Stimulated activated CD8-positive, alpha-beta memory T cell treated with anti-CD3 and anti-CD28 coated beads, Interleukin-4, amount 100 ng/mL, for 48 hours (primary cell): ENCODE results near the gene AHRR.
"Not testable (repeated sequence)": the region's sequence is repeated elsewhere in the genome, so short reads cannot be mapped to it uniquely, and the experiment has no call there.

Source experiments
- DNase-seq: peaks from one replicate; pipeline ENCODE4 v3.0.0-alpha.2; 2020

AHRR gene

GRCh38 chr5:321230-321725 lies at the start of gene AHRR:
AHRR (plus strand) TSS chr5:321714; CDS start chr5:343903, 22,189 bp downstream.
- peak; percentile 76 for DNase-seq

- not testable (repeated sequence) for DNase-seq
Measured at GRCh38 chr5:271828-272167, 49.7 kb upstream of the AHRR start.

- not testable (repeated sequence) for DNase-seq
Measured at GRCh38 chr5:273091-273490, 48.4 kb upstream of the AHRR start.

GRCh38 chr5:273491-273890 lies 48.0 kb upstream of the AHRR start:
- not testable (repeated sequence) for DNase-seq

- DNase-seq, result not testable (repeated sequence)
Measured at GRCh38 chr5:274346-274745, 47.2 kb upstream of the AHRR start.

- no peak for DNase-seq
Measured at GRCh38 chr5:278646-279045, 42.9 kb upstream of the AHRR start.

- DNase-seq, result not testable (repeated sequence)
Measured at GRCh38 chr5:279051-279665, 42.4 kb upstream of the AHRR start.

- no peak for DNase-seq
Measured at GRCh38 chr5:285991-286557, 35.4 kb upstream of the AHRR start.

- not testable (repeated sequence) for DNase-seq
Measured at GRCh38 chr5:290200-290599, 31.3 kb upstream of the AHRR start.

GRCh38 chr5:291345-291744 lies 30.2 kb upstream of the AHRR start:
- not testable (repeated sequence) for DNase-seq

- DNase-seq, result not testable (repeated sequence)
Measured at GRCh38 chr5:294788-295187, 26.7 kb upstream of the AHRR start.

- not testable (repeated sequence) for DNase-seq
Measured at GRCh38 chr5:296207-296606, 25.3 kb upstream of the AHRR start.

GRCh38 chr5:296954-297353 lies 24.6 kb upstream of the AHRR start:
- not testable (repeated sequence) for DNase-seq

- not testable (repeated sequence) for DNase-seq
Measured at GRCh38 chr5:297448-297847, 24.1 kb upstream of the AHRR start.

GRCh38 chr5:297991-298736 lies 23.4 kb upstream of the AHRR start:
- DNase-seq, result not testable (repeated sequence)

- DNase-seq, result no peak
Measured at GRCh38 chr5:298737-299125, 22.8 kb upstream of the AHRR start.

- not testable (repeated sequence) for DNase-seq
Measured at GRCh38 chr5:299921-300320, 21.6 kb upstream of the AHRR start.

GRCh38 chr5:300691-301435 lies 20.7 kb upstream of the AHRR start:
- not testable (repeated sequence) for DNase-seq

GRCh38 chr5:302416-302815 lies 19.1 kb upstream of the AHRR start:
- DNase-seq, result not testable (repeated sequence)

GRCh38 chr5:302966-303365 lies 18.5 kb upstream of the AHRR start:
- DNase-seq, result no peak

GRCh38 chr5:303741-304140 lies 17.8 kb upstream of the AHRR start:
- DNase-seq, result not testable (repeated sequence)

GRCh38 chr5:305050-305449 lies 16.5 kb upstream of the AHRR start:
- DNase-seq, result no peak

GRCh38 chr5:305459-305858 lies 16.1 kb upstream of the AHRR start:
- DNase-seq, result no peak
